ENCODE data around the gene SORL1-AS1.
"Not testable (repeated sequence)": the region's sequence is repeated elsewhere in the genome, so short reads cannot be mapped to it uniquely, and the experiment has no call there.

Gene SORL1-AS1

DNA sequence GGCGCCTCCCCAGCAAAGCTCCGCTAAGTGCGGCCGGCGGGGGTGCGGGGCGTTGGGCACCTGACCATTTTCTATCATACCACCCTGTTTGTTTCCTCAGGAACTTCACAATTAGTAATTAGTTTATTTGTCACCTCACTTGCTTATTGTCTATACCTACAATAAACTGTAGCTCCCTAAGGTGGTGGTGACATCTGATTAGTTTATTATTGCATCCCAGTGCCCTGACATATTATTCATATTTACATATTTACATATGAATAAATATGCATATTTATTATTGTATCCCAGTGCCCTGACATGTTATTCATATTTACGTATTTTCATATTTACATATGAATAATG is 25.4 kb downstream of the SORL1-AS1 start:
- no peak for DNase-seq (ENCODE audit: low spot score)

DNA sequence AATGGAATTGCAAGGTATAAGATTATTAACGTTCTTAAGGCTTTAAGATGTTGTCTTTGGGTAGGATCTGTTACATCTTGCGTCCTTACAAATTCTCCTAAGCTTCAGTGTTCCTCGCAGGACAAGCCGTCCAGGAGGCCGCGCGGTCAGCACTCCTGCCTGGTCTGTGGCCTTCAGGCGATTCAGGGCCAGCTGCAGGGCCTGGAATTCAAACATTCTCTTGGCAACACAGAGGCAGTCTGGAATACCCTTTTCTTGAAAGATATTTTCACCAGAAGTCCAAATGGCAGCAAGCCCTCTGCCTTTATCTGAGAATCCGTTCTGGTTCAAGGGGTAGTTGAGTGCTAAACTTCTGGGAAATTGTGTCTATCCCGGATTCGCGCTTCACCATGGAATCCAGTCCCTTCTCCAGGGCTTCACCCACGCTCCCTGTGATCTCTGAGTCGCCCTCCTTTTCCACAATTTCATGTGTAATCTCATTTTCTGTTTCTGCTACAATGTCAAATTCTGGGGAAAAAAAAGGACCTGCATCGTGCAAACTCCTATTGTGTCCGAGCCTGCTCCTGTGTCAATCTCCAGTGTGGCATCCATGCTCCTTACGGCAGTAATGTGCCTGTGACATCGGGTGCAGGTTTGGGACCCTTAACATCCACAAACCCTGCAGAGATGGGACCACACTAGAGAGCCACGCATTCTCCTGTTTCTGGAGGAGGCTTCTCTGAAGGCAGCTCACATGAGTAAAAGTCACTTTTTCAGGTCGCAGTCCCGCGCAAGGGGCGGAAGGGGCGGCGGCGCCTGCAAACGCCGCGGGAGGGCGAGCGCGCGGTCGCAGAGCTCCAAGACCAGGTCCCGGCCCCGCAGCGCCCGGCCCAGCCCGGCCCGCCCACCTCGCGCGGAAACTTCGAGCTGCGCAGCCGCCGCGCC is 26.0 kb downstream of the SORL1-AS1 start:
- DNase-seq (ENCODE audit: low spot score), result peak; percentile 82

DNA sequence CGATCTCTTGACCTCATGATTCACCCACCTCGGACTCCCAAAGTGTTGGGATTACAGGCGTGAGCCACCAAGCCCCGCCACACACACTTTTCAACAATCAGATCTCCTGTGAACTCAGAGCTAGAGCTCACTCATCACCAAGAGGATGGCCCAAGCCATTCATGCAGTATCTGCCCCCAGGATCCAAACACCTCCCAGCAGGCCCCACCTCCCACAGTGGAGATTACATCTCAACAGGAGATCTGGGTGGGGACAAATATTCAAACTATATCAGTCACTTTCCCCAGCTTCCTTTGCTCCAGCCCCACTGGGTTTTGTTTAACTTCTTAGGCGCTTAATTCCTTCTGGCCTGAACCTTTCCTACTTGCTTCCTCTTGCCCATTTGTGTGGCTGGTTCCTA is 26.9 kb downstream of the SORL1-AS1 start:
- DNase-seq (ENCODE audit: low spot score), result no peak

DNA sequence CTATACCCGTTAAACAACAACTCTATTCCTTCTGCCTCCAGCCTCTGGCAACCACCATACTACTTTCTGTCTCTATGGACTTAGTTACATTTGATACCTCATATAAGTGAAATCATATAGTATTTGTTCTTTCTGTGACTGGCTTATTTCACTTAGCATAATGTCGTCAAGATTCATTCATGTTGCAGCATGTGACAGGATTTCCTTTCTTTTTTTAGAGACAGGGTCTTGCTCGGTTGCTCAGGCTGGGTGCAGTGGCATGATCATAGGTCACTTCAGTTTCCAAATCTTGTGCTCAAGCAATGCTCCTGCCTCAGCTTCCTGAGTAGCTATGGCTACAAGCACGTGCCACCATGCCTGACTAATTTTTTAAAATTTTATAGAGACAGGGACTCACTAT is 30.1 kb downstream of the SORL1-AS1 start:
- DNase-seq (ENCODE audit: low spot score), result no peak

DNA sequence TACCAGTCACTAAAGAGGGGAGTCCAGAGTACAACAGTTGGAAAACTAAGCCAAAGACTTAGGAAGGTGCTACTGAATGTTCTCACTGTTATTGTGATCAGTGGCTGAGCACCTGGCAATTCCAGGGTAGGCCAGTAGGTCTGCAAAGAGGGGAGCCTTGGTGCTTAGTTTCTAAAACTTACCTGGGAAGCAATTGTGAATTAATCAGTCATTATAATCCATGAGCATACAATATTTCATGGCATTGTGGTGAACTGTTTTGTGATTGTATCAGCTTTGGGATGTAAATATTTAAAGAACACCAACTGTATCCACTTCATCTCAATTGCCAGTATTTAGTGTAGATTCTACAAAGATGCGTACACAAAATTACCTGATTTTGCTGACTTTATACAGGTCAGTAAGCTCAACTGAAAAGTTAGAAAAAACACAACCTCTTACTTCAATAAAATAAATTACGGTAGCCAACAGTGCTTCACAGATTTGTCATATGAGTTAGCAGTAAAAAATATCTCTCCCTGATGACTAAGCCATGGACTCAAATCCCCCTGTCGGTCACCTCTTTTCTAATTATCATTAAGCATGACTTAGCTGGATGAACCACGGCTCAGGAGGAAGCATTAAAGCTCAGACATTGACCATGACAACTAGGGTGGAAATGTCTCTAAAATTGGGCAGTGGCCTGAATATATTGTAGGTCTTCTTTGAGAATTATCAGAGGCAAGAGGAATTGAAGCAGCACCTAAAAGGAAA is 31.4 kb downstream of the SORL1-AS1 start:
- no peak for DNase-seq (ENCODE audit: low spot score)

DNA sequence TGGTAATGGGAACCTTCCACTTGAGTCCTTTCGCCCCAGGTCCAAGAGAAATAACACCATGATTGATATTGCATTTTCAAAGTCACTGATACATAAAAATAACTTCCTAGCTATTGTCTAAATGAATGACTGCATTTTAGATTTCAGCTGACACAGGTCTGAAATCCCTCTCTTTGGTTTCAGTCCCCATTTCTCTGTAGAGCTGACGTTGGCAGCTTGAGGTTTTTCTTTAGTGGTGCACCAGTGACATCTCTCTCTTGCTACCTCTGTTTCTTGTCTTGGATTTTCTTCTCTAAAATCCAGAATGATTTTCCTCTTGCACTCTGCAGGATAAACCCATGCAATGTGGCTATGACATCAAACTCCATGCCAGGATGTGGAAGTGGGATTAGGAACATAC is 32.4 kb downstream of the SORL1-AS1 start:
- no peak for DNase-seq (ENCODE audit: low spot score)

DNA sequence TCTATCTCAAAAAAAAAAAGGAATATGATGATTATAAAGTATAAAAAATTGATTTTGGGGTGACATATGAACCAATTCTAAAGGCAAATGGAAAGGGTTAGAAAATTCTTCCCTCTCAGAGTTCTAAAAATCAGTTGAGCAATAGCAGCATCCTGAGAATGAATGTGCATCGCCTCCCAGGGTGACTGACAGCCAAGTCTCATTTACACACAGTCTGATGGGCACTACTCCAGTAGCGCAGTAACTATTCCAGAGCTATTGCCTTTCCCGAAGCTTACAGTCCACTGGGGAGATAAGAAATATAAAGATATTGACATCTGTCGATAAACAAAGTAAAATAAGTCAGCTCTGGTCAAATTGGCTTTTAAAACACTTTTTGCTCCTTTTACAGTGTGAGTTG is 32.9 kb downstream of the SORL1-AS1 start:
- DNase-seq (ENCODE audit: low spot score), result no peak

DNA sequence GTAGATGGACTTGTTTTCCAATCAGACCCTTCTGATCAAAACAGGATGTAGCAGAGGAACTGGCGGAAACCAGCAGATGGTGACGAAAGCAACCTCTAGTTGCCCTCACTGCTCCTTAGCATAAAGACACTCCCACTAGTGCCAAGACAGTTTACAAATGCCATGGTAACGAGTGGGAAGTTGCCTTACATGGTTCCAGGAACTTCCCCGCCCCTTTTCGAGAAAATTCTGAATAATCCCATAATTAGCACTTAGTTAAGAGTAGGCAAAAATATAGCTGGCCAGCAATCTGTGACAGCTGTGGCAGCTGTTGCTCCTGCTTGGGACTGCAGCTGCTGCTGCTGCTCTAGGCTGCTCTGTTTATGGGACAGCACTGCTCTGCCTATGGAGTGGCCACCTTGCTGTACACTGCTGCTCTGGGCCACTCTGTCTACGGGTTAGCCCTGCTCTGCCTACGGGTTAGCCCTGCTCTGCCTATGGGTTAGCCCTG is 34.1 kb downstream of the SORL1-AS1 start:
- DNase-seq (ENCODE audit: low spot score), result no peak

DNA sequence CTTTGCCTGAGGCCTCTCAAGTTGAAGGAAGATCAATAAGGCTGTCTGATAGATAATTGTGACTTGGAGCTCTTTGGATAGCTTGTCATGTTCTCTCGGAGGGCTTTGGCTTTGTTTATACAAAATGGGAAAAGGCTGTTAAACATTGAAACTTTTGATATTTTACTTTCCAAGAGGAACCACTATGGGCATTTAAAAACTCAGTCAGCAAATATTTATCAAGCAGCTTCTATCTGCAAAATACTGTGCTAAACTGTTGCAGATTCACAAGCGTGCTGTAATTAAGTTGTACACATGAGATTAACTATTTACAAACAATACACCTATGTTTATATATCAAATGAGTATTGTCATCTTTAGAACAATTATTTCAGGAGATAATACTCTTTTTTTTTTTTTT is 35.2 kb downstream of the SORL1-AS1 start:
- no peak for DNase-seq (ENCODE audit: low spot score)

DNA sequence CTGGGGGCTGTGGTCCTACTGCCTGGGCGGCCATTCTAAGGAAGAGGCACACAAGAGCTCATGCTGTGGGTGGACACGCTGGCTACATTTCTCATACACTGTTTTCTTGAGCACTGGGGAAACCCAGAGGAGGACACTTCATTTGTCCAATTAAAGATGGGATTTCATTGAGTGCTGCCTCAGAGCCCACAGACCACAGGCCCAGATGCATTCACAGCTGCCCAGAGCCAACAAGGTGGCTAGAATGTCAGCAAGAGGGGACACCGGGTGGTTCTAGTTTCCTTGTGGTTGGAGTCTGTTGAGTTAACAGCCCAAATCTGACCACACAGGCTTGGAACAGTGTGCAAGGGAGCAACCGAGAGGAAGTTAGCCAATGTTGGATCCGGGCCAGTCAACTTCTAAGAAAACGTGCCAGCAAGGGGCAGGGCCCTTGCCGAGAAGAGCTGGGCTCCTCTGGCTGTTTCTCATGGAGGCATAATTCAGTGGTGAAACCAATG is 35.7 kb downstream of the SORL1-AS1 start:
- DNase-seq (ENCODE audit: low spot score), result peak; percentile 32

DNA sequence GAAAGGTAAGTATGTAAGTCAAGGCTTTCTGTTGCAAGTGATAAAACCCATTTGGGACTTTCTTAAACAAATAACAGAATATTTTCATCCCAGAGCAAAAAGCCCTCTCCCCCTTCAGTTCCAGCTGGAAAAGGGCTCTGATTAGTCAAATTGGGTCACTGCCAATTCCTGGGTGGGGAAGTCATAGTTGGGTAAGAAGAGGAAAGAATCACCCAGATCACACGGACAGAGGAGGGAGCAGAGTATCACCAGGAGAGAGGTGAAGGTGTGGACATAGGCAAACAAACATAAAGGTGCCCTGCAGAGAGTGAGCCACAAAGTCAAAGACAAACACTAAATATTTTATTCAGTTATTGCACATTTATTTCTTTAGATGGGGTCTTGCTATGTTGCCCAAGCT is 36.9 kb downstream of the SORL1-AS1 start:
- no peak for DNase-seq (ENCODE audit: low spot score)

DNA sequence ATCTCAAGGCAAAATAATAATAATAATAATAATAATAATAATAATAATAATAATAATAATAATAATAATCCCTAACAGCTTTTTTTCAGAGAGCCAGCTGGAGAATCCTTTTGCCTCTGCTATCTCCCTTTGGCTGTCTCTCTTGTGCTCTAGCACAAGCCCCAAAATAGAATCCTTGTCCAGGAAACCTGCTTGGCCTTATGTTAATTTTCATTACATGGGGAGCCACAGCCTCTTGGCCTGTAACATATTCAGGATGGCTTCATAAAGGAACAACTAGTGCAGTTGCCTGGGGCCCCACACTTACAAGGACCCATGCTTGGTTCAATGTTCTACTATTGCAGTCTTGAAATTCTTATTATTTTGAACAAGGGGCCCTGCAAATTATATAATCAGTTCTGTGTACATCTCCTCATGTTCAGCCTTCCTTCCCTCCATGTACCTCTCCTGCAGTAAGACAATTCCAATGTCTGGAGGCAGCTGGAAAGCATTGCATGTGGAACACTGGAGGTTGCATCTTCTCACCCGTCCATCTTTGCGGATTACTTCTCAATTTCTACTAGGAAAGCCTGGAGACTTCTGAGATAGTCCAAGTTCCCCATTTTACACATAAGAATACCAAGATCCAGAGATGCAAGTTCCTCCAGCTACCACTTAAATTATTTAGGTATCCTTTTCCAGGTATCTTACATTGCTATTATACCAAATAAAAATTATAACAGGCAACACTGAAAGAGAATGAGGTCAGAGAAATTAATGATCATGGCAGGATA is 38.4 kb downstream of the SORL1-AS1 start:
- no peak for DNase-seq (ENCODE audit: low spot score)

DNA sequence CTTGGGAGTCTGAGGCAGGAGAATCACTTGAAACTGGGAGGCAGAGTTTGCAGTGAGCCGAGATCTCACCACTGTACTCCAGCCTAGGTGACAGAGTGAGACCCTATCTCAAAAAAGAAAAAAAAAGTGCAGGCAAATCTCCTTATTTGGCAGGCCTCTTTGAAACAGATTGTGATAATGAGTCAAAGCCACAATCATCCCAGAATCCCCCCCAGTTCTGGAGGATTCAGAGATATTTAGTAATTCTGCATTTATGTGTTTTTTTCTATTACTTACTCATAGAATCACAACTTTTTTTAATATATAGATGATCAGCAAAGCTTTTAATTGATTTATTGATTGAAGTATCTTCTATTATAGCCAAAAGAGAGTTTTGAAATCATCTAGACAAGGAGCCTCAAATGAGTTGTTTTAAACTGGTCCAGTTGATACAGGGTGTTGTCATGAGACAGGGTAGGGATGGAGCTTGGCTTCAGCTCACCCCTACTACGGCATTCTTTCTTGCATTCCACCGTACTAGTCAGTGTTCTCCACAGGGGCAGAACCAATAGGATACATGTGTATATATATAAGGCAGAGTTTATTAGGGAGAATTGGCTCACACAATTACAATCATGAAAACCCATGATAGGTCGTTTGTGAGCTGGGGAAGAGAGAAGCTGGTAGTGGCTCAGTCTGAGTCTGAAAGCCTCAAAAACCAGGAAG is 39.9 kb downstream of the SORL1-AS1 start:
- DNase-seq (ENCODE audit: low spot score), result no peak

DNA sequence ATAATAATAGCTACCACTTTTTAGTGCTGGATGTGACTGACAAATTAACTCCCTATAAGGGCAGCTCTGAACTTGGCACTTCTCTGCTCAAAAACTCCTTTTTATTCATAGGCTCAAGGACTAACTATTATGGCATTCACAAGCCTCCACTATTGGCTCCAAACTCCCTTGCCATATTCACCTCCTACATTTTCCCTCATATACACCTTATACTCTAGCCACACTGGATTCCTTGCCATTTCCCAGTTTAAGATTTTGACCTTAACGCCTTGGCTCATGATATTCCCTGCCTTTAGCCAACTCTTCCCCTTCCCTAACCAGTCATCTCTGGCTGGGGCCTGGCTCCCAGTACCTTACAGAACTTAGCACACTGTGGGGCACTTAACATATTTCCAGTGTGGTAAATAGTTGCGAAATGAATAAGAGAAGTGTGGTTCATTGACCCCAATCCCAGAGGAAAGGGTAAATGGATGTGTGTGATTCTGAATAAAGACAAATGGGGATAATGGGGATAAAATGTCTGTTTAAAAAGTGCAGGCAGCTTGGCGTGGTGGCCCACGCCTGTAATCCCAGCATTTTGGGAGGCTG is 40.7 kb downstream of the SORL1-AS1 start:
- no peak for DNase-seq (ENCODE audit: low spot score)

DNA sequence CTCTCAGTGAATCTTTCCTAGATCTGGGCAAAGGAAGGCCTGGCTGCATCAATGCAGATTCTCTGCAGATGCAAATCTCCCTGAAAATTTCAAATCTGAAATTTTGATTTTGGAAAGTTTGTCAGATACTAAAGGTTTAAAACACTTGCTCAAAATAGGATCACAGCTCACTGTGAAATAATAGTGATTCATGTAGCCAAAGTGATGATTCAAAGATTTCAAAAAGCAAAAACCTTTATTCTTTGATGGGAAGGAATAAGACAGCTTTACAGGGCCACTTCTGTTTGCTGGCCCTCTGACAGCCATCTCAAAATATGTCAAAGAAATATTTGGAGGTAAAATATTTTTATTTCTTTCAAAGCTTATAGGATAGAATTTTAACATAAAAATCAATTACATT is 41.4 kb downstream of the SORL1-AS1 start:
- not testable (repeated sequence) for DNase-seq (ENCODE audit: low spot score)

DNA sequence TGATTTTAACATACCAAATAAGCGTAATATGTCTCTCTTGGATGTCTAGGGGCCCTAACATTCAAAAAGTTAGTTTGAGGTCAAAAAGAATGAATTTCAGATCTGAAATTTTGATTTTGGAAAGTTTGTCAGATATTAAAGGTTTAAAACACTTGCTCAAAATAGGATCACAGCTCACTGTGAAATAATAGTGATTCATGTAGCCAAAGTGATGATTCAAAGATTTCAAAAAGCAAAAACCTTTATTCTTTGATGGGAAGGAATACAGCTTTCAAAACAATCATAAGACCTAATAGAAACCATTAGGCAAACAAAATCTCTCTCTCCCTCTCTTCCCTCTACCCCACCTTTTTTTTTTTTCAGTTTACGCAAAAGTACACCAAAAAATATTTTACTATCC is 42.7 kb downstream of the SORL1-AS1 start:
- not testable (repeated sequence) for DNase-seq (ENCODE audit: low spot score)

DNA sequence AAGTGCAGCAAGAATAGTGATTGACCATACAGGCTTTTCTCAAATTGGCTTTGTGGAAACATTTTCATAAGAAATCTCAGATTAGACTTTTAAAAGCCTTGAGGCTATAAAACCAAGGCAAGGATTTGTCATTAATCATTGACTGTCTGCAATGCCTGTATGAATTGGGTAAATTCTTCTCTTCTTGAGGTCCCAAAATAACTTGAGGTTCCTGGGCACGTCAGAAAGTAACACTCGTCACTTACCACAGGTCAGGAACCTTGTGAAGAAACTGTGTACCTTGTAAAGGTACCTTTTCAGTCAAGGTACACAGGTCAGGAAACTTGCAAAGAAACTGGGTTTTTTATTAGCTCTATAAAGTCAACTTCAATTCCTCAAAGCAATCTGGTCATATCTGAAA is 43.9 kb downstream of the SORL1-AS1 start:
- DNase-seq (ENCODE audit: low spot score), result no peak

DNA sequence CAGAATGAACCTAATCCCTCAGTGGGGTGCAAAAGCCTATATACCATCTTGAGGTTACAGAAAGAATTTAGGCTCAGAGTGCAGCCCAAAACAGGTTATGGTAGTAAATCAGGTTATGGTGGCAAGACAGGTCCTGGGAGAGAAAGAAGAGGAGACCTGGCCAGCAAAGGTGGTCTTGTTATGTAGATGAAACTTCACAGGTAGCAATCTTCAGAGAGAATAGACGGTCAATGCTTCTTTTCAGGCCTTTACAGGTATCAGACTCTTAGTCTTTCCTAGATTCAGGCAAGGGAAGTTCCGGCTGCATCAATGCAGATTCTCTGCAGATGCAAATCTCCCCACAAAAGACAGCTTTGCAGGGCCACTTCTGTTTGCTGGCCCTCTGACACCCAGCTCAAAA is 46.5 kb downstream of the SORL1-AS1 start:
- peak; percentile 39 for DNase-seq (ENCODE audit: low spot score)

DNA sequence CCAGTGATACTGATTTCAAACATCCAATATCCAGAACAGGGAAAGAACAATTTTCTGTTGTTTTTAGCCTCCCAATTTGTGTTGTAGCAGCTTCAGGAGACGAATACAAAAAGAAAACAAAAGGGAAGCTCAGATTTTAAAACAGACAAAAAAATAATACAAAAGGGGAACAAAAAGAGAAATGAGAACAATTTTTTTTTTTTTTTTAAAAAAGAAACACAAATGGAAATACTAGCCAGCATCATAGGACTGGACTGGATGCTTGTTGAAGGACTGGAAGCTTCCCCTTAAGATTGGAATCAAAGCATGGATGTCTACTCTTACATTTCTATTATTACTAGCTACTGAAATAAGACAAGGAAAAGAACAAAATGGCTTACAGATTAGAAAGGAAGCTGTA is 47.1 kb downstream of the SORL1-AS1 start:
- no peak for DNase-seq (ENCODE audit: low spot score)

DNA sequence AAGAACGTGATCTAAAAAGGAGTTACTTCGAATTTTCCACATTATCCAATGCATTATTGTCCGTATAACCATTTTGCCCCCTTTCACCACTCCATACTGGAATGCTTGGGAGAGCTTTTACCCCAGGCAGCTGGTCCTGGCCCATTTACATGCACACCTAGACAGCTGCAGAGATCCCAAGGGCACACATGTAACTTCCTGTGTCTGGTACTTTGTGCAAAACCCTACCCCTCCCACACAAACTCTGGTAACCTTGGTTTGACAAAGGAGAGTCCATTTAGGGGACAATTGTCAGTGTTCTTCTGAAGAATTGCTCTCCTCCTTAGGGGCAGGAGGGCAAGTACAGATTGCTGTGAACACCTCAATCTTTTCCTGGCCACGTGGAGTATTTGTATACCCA is 58.0 kb downstream of the SORL1-AS1 start:
- no peak for DNase-seq (ENCODE audit: low spot score)

DNA sequence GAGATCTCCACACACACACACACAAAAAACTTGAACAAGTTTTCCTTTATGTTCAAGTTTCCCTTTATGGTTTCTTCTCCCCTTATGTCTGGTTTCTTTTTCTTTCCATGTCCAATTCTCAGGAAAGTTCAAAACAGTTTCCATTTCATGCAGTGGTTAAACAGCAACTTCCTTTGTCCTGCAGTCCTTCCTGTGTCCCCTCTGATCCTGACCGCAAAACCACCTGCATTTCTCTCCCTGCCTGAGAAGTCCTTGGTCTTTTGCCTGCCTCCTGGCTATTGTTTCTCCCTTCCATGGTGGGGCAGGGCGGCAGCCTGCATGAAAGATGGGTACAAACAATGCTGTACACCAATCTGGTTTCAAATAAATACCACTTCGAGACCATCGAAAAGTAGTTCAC is 58.9 kb downstream of the SORL1-AS1 start:
- no peak for DNase-seq (ENCODE audit: low spot score)
